ENCODE measurements around the gene C1QTNF5.

DNA sequence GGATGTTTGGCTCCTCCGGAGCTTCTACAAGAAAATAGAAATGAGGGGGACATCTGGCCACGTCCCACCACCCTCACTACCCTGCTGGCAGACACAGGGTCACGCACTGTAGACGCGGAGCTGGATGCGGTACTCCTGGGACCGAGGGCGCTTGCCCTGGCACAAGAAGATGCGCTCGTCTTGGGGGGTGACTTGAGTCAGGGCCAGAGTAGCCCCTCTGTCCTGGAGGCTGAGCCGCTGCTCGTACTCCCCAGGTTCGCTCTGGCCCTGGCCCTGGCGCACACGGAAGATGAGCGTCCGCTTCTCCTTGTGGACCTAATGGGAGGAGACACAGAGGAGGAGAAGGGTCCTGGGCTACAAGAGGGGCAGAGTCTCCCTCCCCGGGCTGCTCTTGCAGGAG lies 26.0 kb downstream of the C1QTNF5 start:
- TF ChIP-seq, protein P1, sequence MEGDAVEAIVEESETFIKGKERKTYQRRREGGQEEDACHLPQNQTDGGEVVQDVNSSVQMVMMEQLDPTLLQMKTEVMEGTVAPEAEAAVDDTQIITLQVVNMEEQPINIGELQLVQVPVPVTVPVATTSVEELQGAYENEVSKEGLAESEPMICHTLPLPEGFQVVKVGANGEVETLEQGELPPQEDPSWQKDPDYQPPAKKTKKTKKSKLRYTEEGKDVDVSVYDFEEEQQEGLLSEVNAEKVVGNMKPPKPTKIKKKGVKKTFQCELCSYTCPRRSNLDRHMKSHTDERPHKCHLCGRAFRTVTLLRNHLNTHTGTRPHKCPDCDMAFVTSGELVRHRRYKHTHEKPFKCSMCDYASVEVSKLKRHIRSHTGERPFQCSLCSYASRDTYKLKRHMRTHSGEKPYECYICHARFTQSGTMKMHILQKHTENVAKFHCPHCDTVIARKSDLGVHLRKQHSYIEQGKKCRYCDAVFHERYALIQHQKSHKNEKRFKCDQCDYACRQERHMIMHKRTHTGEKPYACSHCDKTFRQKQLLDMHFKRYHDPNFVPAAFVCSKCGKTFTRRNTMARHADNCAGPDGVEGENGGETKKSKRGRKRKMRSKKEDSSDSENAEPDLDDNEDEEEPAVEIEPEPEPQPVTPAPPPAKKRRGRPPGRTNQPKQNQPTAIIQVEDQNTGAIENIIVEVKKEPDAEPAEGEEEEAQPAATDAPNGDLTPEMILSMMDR (IDR thresholded peaks at IDR 0.05) = no peak
- no peak for TF ChIP-seq EZH2 (IDR thresholded peaks at IDR 0.05; ENCODE audit: borderline replicate concordance, insufficient read depth, low read depth, low read length, poor library complexity, severe bottlenecking)

All from B cell (primary cell).